HL-60 (cell line): Measurements from ENCODE around the gene MSH3.

Experiments
- GABPA ChIP-seq: IDR thresholded peaks from 2 replicates; pipeline ENCODE4 v1.6.1; 2012; ENCODE audit warnings: low read depth
- TF ChIP-seq, protein P1 (sequence below): IDR thresholded peaks from one replicate; pipeline ENCODE4 v1.5.1; 2011; ENCODE audit warnings: low read length, control low read depth, inconsistent platforms; ENCODE audit not compliant: insufficient read depth

DNA sequence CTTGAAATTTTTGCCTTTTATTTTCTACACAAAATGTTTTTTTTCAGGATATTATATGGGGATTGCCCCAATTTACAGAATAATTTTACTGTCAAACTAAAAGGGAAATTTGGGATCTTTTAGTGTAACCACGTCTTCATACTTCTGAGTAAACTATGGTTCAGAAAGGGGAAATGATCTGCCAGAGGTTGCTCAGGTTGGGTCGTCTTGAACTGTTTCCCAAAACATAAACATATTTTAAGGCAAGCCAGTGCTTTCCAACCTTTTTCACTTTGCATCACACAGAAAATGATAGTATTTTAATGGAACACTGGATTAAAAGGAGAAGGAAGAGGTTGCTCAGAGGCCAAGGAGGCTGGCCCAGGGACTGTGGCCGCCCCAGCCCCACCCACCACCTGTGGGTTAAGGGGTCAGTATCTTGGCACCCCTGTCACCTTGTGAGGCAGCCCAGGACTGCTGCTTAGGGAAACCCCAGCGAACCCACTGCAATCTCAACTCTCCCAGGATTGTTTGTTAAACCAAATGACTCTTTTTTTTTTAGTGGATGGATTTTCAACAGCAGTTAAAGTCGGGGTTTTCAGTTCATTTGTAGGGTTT is 143.1 kb downstream of the MSH3 start:
- TF ChIP-seq, protein P1, sequence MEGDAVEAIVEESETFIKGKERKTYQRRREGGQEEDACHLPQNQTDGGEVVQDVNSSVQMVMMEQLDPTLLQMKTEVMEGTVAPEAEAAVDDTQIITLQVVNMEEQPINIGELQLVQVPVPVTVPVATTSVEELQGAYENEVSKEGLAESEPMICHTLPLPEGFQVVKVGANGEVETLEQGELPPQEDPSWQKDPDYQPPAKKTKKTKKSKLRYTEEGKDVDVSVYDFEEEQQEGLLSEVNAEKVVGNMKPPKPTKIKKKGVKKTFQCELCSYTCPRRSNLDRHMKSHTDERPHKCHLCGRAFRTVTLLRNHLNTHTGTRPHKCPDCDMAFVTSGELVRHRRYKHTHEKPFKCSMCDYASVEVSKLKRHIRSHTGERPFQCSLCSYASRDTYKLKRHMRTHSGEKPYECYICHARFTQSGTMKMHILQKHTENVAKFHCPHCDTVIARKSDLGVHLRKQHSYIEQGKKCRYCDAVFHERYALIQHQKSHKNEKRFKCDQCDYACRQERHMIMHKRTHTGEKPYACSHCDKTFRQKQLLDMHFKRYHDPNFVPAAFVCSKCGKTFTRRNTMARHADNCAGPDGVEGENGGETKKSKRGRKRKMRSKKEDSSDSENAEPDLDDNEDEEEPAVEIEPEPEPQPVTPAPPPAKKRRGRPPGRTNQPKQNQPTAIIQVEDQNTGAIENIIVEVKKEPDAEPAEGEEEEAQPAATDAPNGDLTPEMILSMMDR, result no peak
- TF ChIP-seq GABPA, result no peak
